WERI-Rb-1 (cell line): ENCODE results near the gene SFXN1.

Experiments used
- DNase-seq: peaks from one replicate; pipeline ENCODE4 v3.0.0-alpha.2; 2020
- H3K27ac ChIP-seq: fragments of 250-450 bp; sonication (Bioruptor Pico); 2 replicates; pipeline ENCODE4 v1.5.1; 2020; ENCODE audit warnings: mild to moderate bottlenecking, moderate library complexity
- H3K27me3 ChIP-seq: fragments of 250-450 bp; sonication (Bioruptor Pico); 2 replicates; pipeline ENCODE4 v1.5.1; 2021; ENCODE audit warnings: mild to moderate bottlenecking, low read depth, moderate library complexity; ENCODE audit not compliant: insufficient read depth, severe bottlenecking
- H3K36me3 ChIP-seq: fragments of 250-450 bp; sonication (Bioruptor Pico); 2 replicates; pipeline ENCODE4 v1.5.1; 2020; ENCODE audit warnings: mild to moderate bottlenecking, moderate library complexity
- H3K4me3 ChIP-seq: 2 replicates; pipeline ENCODE4 v1.5.1; 2011; ENCODE audit warnings: low read depth, mild to moderate bottlenecking, control low read depth, low read length
- H3K9me3 ChIP-seq: fragments of 250-450 bp; sonication (Bioruptor Pico); 2 replicates; pipeline ENCODE4 v1.5.1; 2021; ENCODE audit warnings: mild to moderate bottlenecking, moderate library complexity; ENCODE audit not compliant: severe bottlenecking
- CTCF ChIP-seq: IDR thresholded peaks from 2 replicates; pipeline ENCODE4 v1.5.1; 2011; ENCODE audit warnings: low read depth, mild to moderate bottlenecking, control low read depth, inconsistent platforms, low read length

The SFXN1 gene

GRCh38 chr5:175484829-175485228 lies 6.5 kb downstream of the SFXN1 start:
- peaks cover 78% of the 10 kb centered on the region for H3K36me3 ChIP-seq
- no peaks in the 10 kb centered on the region for H3K9me3 ChIP-seq
- DNase-seq = no peak
- H3K27me3 ChIP-seq = no peaks in the 10 kb centered on the region
- no peak overlapping the region for H3K27ac ChIP-seq
- TF ChIP-seq CTCF = no peak
- no peak overlapping the region for H3K4me3 ChIP-seq

- Histone ChIP-seq H3K4me3 (no peak overlapping the region), H3K27me3 (no peaks in the 10 kb centered on the region), H3K27ac (no peak overlapping the region), H3K36me3 (peaks cover 78% of the 10 kb centered on the region), H3K9me3 (no peaks in the 10 kb centered on the region)
- DNase-seq = no peak
- no peak for TF ChIP-seq CTCF
Measured at GRCh38 chr5:175485631-175486030, 7.3 kb downstream of the SFXN1 start.

- Histone ChIP-seq H3K27me3 (no peaks in the 10 kb centered on the region), H3K9me3 (no peaks in the 10 kb centered on the region), H3K27ac (peak overlapping the region; percentile 49), H3K4me3 (no peak overlapping the region), H3K36me3 (peaks cover 73% of the 10 kb centered on the region)
- DNase-seq = peak; percentile 61
- TF ChIP-seq CTCF = no peak
Measured at GRCh38 chr5:175487514-175488222, 9.3 kb downstream of the SFXN1 start.

- peaks cover 76% of the 10 kb centered on the region for H3K36me3 ChIP-seq
- H3K27me3 ChIP-seq = no peaks in the 10 kb centered on the region
- H3K27ac ChIP-seq = no peak overlapping the region
- no peak for DNase-seq
- H3K4me3 ChIP-seq = no peak overlapping the region
- no peak for TF ChIP-seq CTCF
- no peaks in the 10 kb centered on the region for H3K9me3 ChIP-seq
Measured at GRCh38 chr5:175489693-175490443, 11.5 kb downstream of the SFXN1 start.

- Histone ChIP-seq H3K27ac (no peak overlapping the region), H3K27me3 (no peaks in the 10 kb centered on the region), H3K4me3 (no peak overlapping the region), H3K36me3 (peaks cover 77% of the 10 kb centered on the region), H3K9me3 (no peaks in the 10 kb centered on the region)
- no peak for TF ChIP-seq CTCF
- no peak for DNase-seq
Measured at GRCh38 chr5:175491223-175491622, 12.9 kb downstream of the SFXN1 start.
